Astrocyte (in vitro differentiated cells and primary cell): ENCODE measurements around the gene CD200. TPM values are rescaled to one million over a fixed set of nuclear protein-coding genes. Genes with fewer than 3 reads are reported as not detected.
A peak's percentile ranks its signal among the peaks of the same experiment; 100 is the strongest.

ENCODE experiments used
- DNase-seq: peaks from one replicate; pipeline ENCODE4 v3.0.0-alpha.2; 2010; ENCODE audit warnings: low read depth
- FAIRE-seq: peaks from 2 replicates; lab custom pipeline; 2011; peaks lifted over from hg19 to GRCh38; lab: Jason Lieb, UNC
- H2AFZ ChIP-seq: 2 replicates; pipeline ENCODE4 v1.6.0; 2012; ENCODE audit warnings: low read depth, low read length, inconsistent platforms
- H3K27ac ChIP-seq: 2 replicates; pipeline ENCODE4 v1.5.1; 2011; ENCODE audit warnings: low read depth, low read length, inconsistent platforms
- H3K27me3 ChIP-seq: 2 replicates; pipeline ENCODE4 v1.6.0; 2011; ENCODE audit warnings: low read length, inconsistent platforms; ENCODE audit not compliant: insufficient read depth
- H3K36me3 ChIP-seq: 2 replicates; pipeline ENCODE4 v1.5.1; 2011; ENCODE audit warnings: low read length, inconsistent platforms; ENCODE audit not compliant: insufficient read depth
- H3K4me1 ChIP-seq: 2 replicates; pipeline ENCODE4 v1.5.1; 2011; ENCODE audit warnings: low read length, inconsistent platforms; ENCODE audit not compliant: insufficient read depth
- H3K4me2 ChIP-seq: 2 replicates; pipeline ENCODE4 v1.6.0; 2012; ENCODE audit warnings: low read length, inconsistent platforms
- H3K4me3 ChIP-seq: 2 replicates; pipeline ENCODE4 v1.5.1; 2011; ENCODE audit warnings: low read depth, mild to moderate bottlenecking, low read length, inconsistent platforms; ENCODE audit not compliant: insufficient read depth
- H3K79me2 ChIP-seq: 2 replicates; pipeline ENCODE4 v1.6.0; 2012; ENCODE audit warnings: mild to moderate bottlenecking, low read length, inconsistent platforms; ENCODE audit not compliant: insufficient read depth
- H3K9ac ChIP-seq: 2 replicates; pipeline ENCODE4 v1.6.0; 2012; ENCODE audit warnings: mild to moderate bottlenecking, low read length, inconsistent platforms
- H3K9me3 ChIP-seq: 2 replicates; pipeline ENCODE4 v1.5.1; 2012; ENCODE audit warnings: low read depth, mild to moderate bottlenecking, low read length, inconsistent platforms; ENCODE audit not compliant: insufficient read depth
- H4K20me1 ChIP-seq: 2 replicates; pipeline ENCODE4 v1.6.0; 2012; ENCODE audit warnings: low read length, inconsistent platforms; ENCODE audit not compliant: insufficient read depth
- H3K27ac Mint-ChIP-seq: one replicate; pipeline ENCODE4 v1.8.0; 2021; ENCODE audit warnings: mild to moderate bottlenecking, mixed read lengths; ENCODE audit not compliant: unreplicated experiment
- H3K27me3 Mint-ChIP-seq: one replicate; pipeline ENCODE4 v1.8.0; 2021; ENCODE audit warnings: low read depth, mixed read lengths; ENCODE audit not compliant: unreplicated experiment
- H3K36me3 Mint-ChIP-seq: one replicate; pipeline ENCODE4 v1.8.0; 2021; ENCODE audit warnings: low read depth, mixed read lengths; ENCODE audit not compliant: unreplicated experiment
- H3K4me1 Mint-ChIP-seq: one replicate; pipeline ENCODE4 v1.8.0; 2021; ENCODE audit warnings: low read depth, mixed read lengths; ENCODE audit not compliant: unreplicated experiment
- H3K4me3 Mint-ChIP-seq: one replicate; pipeline ENCODE4 v1.8.0; 2021; ENCODE audit warnings: mild to moderate bottlenecking, moderate library complexity, mixed read lengths; ENCODE audit not compliant: unreplicated experiment
- H3K9me3 Mint-ChIP-seq: one replicate; pipeline ENCODE4 v1.8.0; 2021; ENCODE audit warnings: mild to moderate bottlenecking, mixed read lengths; ENCODE audit not compliant: unreplicated experiment
- CTCF ChIP-seq: IDR thresholded peaks from 2 replicates; pipeline ENCODE4 v1.5.1; 2011; ENCODE audit warnings: low read depth, mild to moderate bottlenecking, inconsistent platforms, low read length, moderate library complexity; ENCODE audit not compliant: insufficient read depth
- EZH2 ChIP-seq: IDR thresholded peaks from 2 replicates; pipeline ENCODE4 v1.6.1; 2012; ENCODE audit warnings: mild to moderate bottlenecking, low read length, inconsistent platforms; ENCODE audit not compliant: insufficient read depth
- total RNA-seq: library from RNA; stranded (reverse); gene quantifications from 2 replicates; pipeline ENCODE4 v1.2.1, GENCODE V29; 2021

The CD200 gene
- total RNA-seq, 1 donor from 2014 or later: 11.1 TPM

GRCh38 chr3:112407214-112407887 is 74.4 kb downstream of the CD200 start:
- Histone ChIP-seq H4K20me1 (no peaks in the 10 kb centered on the region), H3K4me2 (no peak overlapping the region), H3K9ac (no peak overlapping the region), H3K4me3 (no peak overlapping the region), H3K27me3 (no peaks in the 10 kb centered on the region), H3K4me1 (peaks cover 4% of the 10 kb centered on the region), H3K27ac (no peak overlapping the region), H3K9me3 (no peaks in the 10 kb centered on the region), H3K36me3 (no peaks in the 10 kb centered on the region), H2AFZ (peak overlapping the region; percentile 53), H3K79me2 (no peaks in the 10 kb centered on the region)
- FAIRE-seq (no peak), DNase-seq (no peak)
- Mint-ChIP-seq H3K27me3 (no peaks in the 10 kb centered on the region), H3K36me3 (no peaks in the 10 kb centered on the region), H3K9me3 (peaks cover 5% of the 10 kb centered on the region), H3K4me3 (no peak overlapping the region), H3K4me1 (peaks cover 12% of the 10 kb centered on the region), H3K27ac (no peak overlapping the region)
- TF ChIP-seq EZH2 (no peak), CTCF (no peak)

- no peak overlapping the region for H3K27ac Mint-ChIP-seq
- H3K36me3 ChIP-seq: no peaks in the 10 kb centered on the region
- H3K27me3 Mint-ChIP-seq: no peaks in the 10 kb centered on the region
- H3K4me3 ChIP-seq: no peak overlapping the region
- no peak overlapping the region for H2AFZ ChIP-seq
- no peaks in the 10 kb centered on the region for H3K9me3 ChIP-seq
- FAIRE-seq (no peak), DNase-seq (no peak)
- no peak overlapping the region for H3K4me3 Mint-ChIP-seq
- no peaks in the 10 kb centered on the region for H3K79me2 ChIP-seq
- H3K27ac ChIP-seq: no peak overlapping the region
- no peak for TF ChIP-seq CTCF
- TF ChIP-seq EZH2: no peak
- peaks cover 12% of the 10 kb centered on the region for H3K4me1 Mint-ChIP-seq
- no peaks in the 10 kb centered on the region for H3K36me3 Mint-ChIP-seq
- H3K4me1 ChIP-seq: peaks cover 4% of the 10 kb centered on the region
- no peaks in the 10 kb centered on the region for H4K20me1 ChIP-seq
- H3K4me2 ChIP-seq: no peak overlapping the region
- no peak overlapping the region for H3K9ac ChIP-seq
- peaks cover 5% of the 10 kb centered on the region for H3K9me3 Mint-ChIP-seq
- H3K27me3 ChIP-seq: no peaks in the 10 kb centered on the region
These were observed 75.1 kb downstream of the CD200 start for GRCh38 chr3:112407888-112408702.
